ENCODE measurements around the gene VAPB. TPM values are rescaled to one million over a fixed set of nuclear protein-coding genes. Genes with fewer than 3 reads are reported as not detected.

VAPB gene
- total RNA-seq, 1 experiment from 2014 or later = 65.1 TPM

GRCh38 chr20:58496429-58496769 is 107.4 kb downstream of the VAPB start:
- no peaks in the 10 kb centered on the region for H3K9me3 ChIP-seq (ENCODE audit: control insufficient read depth, low read depth, low read length)
- no CpG with 5 or more reads among the region's 6 CpGs for WGBS (ENCODE audit: extremely low coverage, insufficient read length, low lambda C conversion rate)
- H4K5ac ChIP-seq (ENCODE audit: insufficient read length, low read depth, low read length) = no peak overlapping the region
- H3K56ac ChIP-seq (ENCODE audit: insufficient read length, low read depth, low read length) = no peak overlapping the region
- H4K20me1 ChIP-seq (ENCODE audit: control insufficient read depth, insufficient read depth, insufficient read length) = no peaks in the 10 kb centered on the region
- H2BK5ac ChIP-seq (ENCODE audit: insufficient read length, low read length) = no peak overlapping the region
- H3K18ac ChIP-seq (ENCODE audit: insufficient read length, low read depth, low read length) = no peak overlapping the region
- H3K23me2 ChIP-seq (ENCODE audit: insufficient read length, low read depth, low read length, poor library complexity, severe bottlenecking) = no peaks in the 10 kb centered on the region
- Mint-ChIP-seq H3K9me3 (peaks cover under 1 to 4% of the 10 kb centered on the region in 2 experiments; a peak in 3 of 5 replicates), H3K36me3 (ENCODE audit: insufficient read depth in 1 of 3, low read depth in 3 of 3) (peaks cover 0 to 5% (median under 1%) of the 10 kb centered on the region in 3 experiments; a peak in 2 of 7 replicates), H3K4me1 (peaks cover 0 to 2% of the 10 kb centered on the region in 2 experiments; a peak in 1 of 4 replicates), H3K27me3 (ENCODE audit: low read depth) (peaks cover 2% of the 10 kb centered on the region), H3K4me3 (no peak overlapping the region), H3K27ac (no peak overlapping the region)
- no peak overlapping the region for H4K8ac ChIP-seq (replicated peaks; ENCODE audit: insufficient read length, low read depth, low read length)
- H2BK120ac ChIP-seq (ENCODE audit: low read depth, low read length, poor library complexity, severe bottlenecking) = no peak overlapping the region
- no peak overlapping the region for H2BK20ac ChIP-seq (ENCODE audit: low read depth, low read length, poor library complexity, severe bottlenecking)
- H3K9ac ChIP-seq (ENCODE audit: extremely low read depth, insufficient read length, low read length) = no peak overlapping the region
- H2AK5ac ChIP-seq (ENCODE audit: insufficient read length, low read length) = no peak overlapping the region
- H3K4me1 ChIP-seq (ENCODE audit: insufficient read depth, low read length) = no peaks in the 10 kb centered on the region
- H2BK12ac ChIP-seq (ENCODE audit: insufficient read length, low read depth, low read length) = no peak overlapping the region
- TF ChIP-seq CTCF (conservative IDR thresholded peaks at IDR 0.05) = no peak
- H2BK15ac ChIP-seq (ENCODE audit: low read depth, low read length) = 0 out of 2 replicates have a peak overlapping the region, but pooled peaks have one; percentile 76
- no peaks in the 10 kb centered on the region for H3K79me2 ChIP-seq (ENCODE audit: insufficient read depth, low read length)
- H3K14ac ChIP-seq (ENCODE audit: insufficient read depth, low read length) = no peak overlapping the region
- no peak overlapping the region for H3T11ph ChIP-seq (ENCODE audit: low read length)
- H3K79me1 ChIP-seq (ENCODE audit: insufficient read depth, low read depth, low read length, poor library complexity, severe bottlenecking) = no peaks in the 10 kb centered on the region
- peak; percentile 16 for DNase-seq
- no peak overlapping the region for H3K4ac ChIP-seq (ENCODE audit: low read depth, low read length)
- H3K4me2 ChIP-seq (ENCODE audit: insufficient read depth, insufficient read length, low read length) = no peak overlapping the region
- H2AFZ ChIP-seq (ENCODE audit: low read length) = no peak overlapping the region
- H3K23ac ChIP-seq (ENCODE audit: insufficient read length, low read depth, low read length) = no peak overlapping the region
- no peak overlapping the region for H4K91ac ChIP-seq (ENCODE audit: insufficient read length, low read depth, low read length)
- H3K27ac ChIP-seq (ENCODE audit: insufficient read length, low read depth, low read length) = no peak overlapping the region
- H3K27me3 ChIP-seq (ENCODE audit: insufficient read depth, low read length) = no peaks in the 10 kb centered on the region
